GM18511 (cell line): ENCODE data around the gene OR2F1.

Source experiments
- ATAC-seq: cut with Tn5 transposase; IDR thresholded peaks from one replicate; pipeline ENCODE4 v1.9.1; 2021; ENCODE audit warnings: mild to moderate bottlenecking, moderate library complexity; ENCODE audit not compliant: unreplicated experiment

Gene OR2F1

DNA sequence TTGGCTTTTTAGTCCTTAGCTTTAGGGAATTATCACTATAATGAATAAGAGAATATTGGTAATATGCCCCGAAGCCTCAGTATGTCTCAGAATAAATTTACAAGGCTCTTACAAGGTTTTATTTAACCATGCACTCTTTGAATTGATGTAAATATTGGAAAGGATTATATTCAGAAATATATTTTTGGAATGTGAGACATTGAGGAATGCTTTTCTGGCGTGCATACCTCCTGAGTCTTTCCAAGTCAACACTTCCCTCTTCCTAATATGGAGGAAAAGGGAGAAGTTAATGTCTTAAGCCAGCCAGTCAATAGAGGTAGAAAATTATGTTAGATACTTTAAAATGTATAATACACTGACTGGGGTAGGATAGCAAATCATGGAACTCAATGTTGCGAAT is 1.2 kb upstream of the OR2F1 start:
- ATAC-seq = no peak

- ATAC-seq = no peak
Measured at GRCh38 chr7:143954135-143954534, 509 bp upstream of the OR2F1 start.

DNA sequence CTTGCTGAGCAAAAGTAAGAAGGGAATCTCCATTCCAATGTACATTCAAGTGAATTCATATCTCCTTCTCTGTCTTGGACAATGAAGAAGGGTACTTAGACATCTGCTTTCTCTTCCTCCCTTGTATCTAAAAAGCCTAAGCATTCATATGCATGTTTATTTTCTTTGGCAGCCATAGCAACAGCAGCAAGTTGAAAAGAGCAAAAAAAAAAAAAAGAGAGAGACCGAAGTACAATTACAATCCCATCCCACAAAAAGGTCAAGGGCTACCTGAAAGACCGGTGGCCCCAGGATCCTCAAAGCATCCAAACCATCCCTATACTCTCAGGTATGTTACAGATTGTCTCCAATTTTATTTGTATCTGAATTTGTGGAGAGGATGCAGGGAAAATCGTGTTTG is 4.1 kb downstream of the OR2F1 start:
- ATAC-seq = no peak

DNA sequence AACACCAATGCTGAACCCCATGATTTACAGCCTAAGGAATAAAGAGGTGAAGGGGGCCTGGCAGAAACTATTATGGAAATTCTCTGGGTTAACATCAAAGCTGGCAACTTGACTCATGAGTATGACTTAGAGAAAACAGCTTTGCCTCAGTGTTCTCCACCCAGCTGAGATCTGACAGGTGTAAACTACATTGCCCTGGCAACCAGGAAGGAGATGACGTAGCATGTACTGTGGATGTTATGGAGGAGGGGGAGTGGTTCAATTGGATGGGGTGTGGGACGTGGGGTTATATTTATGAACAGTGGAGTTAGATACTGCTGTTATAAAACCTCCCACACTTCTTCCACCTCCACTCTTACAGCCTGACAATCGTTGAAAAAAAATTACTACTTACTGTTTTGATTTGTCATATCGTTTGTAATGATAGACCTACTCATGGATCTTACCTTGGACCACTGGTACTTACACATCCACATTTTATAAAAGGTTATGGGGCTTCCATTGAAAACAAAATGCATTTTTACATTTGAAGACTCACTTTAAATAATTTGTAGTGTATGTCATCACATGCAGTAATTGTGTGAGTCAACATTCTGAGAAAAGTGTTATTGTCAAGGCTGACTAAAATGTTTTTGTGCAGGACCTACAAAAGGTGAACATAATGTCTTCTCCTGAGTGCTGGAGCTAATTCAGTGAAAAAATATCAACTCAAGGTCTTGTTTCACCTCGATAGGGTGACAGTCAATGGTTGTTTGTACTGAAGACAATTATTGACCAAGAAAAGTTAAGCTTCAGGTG is 6.4 kb downstream of the OR2F1 start:
- no peak for ATAC-seq

GRCh38 chr7:143965280-143965679 is 10.6 kb downstream of the OR2F1 start:
- ATAC-seq = no peak

DNA sequence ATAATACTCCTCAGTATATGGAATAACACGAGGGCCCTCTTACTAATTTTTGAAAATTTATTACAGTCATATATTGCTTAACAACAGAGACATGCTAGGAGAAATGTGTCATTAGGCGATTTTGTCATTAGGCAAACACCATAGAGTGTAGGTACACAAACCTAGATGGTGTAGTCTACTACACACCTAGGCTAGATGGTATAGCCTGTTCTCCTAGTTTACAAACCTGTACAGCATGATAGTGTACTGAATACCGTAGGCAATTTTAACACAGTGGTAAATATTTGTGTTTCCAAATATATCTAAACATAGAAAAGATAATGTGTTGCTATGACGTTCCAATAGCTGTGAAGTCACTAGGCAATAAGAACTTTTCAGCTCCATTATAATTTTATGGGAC is 12.8 kb downstream of the OR2F1 start:
- ATAC-seq = no peak

DNA sequence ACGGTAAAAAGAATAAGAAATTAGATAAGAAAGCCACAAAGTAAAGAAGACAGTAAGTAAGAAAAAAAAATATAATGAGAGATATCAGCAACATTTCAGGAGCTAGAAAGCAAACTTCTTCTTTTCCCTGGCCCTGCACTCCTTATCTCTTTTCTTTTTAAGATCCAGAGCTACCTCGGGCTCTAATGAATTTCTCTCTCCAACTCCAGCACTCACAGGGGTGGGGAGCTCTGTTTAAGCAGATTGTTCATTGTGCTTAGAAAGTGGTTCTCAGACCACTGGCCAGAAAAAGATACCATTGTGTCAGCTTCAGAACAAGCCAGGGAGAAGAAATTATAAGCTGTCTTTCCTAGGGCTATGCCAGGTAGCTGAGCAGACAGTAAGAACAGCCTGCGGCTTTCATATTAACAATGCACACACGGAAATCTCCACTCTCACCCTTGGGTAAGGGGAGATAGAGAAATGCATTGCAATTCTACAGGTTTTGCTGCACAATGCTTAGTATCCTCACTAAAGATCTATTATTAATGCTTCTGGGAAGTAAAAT is 19.3 kb downstream of the OR2F1 start:
- ATAC-seq = no peak

- no peak for ATAC-seq
Measured at GRCh38 chr7:143974459-143974858, 19.8 kb downstream of the OR2F1 start.

DNA sequence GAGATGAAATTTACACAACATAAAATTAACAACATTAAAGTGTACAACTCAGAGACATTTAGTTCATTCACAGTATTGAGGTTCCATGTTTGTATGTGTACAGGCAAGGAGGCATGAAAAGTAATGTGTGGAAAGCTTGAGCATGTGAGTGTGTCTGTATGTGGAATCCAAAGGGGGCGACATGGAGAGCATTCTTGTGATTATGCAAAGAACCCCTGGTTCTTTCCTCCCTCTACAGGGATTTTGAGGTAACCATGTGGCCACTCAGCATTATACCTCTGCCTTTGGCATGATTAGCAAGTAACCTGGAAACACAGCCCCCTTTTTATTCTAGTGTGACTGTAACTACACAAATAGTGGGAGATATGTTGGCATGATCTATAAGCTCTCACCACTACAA is 21.0 kb downstream of the OR2F1 start:
- no peak for ATAC-seq

- no peak for ATAC-seq
Measured at GRCh38 chr7:143978585-143978984, 23.9 kb downstream of the OR2F1 start.

DNA sequence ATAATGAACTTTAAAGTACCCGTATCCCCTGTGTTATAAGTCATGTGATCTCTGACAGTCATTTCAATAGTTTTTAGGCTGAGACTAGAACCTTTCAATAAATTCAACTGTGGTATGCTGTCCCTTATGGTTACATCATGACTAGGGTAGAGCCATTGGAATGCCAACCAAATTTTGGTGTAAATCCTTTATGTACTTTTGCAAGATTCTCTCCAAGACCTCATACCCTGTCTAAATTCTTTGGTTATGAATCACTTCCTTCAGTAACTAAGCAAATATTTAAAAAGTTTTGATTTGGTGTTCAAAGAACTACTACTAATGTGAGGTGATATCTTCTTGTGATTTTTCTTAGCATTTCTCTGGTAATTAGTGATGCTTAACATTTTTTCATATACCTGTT is 24.7 kb downstream of the OR2F1 start:
- ATAC-seq = no peak

DNA sequence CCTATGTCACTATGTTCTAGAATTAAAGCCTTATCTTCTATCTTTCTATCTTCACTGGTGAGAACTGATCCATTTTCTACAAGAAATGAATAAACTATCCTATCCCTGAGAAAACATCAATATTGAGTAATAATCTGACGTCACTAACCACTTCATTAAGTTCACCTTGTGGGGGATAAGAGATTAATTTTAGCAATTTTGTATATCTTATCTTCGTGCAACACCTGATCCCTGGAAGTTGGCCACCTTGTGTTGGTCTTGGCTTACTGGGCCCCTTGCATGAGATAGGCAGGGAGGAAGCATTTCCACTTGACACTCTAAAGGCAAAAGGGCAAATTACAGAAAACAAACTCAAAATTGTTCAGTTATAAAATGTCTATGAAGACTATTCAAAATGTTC is 25.4 kb downstream of the OR2F1 start:
- ATAC-seq = no peak

DNA sequence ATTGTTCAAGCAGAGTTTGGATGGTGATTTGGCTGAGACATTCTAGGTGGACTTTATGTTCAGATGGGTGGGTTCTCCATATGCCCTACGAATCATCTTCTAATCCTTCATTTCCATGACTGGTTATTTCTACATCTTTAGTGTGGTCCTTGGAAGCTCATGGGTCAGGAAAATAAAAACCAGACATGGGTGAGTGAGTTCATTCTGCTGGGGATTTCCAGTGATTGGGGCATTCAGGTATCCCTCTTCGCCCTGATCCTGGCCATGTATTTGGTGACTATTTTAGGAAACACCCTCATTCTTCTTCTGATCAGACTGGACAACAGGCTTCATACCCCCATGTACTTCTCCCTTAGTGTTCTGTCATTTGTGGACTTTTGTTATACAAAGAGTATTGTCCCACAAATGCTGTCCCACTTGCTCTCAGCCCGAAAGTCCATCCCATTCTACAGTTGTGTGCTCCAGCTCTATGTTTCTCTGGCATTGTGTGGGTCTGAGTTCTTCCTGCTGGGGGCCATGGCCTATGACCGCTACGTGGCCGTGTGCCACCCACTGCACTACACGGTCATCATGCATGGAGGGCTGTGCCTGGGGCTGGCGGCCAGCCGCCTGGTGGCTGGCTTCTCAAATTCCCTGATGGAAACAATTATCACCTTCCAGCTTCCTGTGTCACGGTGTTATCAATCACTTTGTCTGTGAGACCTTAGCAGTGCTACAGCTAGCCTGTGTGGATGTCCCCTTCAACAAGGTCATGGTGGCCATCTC is 26.3 kb downstream of the OR2F1 start:
- no peak for ATAC-seq

GRCh38 chr7:143983960-143984359 is 29.3 kb downstream of the OR2F1 start:
- no peak for ATAC-seq

DNA sequence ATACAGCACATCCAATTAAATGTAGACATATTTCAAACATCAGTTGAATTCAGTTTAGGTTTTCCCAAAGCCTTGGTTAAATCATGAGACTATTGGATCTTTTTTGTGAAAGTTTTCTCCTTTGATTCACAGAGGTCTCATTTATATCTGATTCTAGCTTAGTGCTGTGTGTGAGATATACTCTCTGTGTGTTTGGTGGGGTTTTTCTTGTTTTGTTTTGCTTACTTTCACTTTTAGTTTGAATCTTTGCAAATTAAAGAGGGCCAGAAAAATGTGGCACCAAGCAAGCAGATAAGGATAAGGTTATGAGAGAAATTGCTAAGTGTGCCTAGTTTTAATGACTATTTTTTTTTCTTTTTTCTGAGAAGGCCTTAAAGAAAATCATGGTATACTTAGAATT is 32.9 kb downstream of the OR2F1 start:
- no peak for ATAC-seq

- no peak for ATAC-seq
Measured at GRCh38 chr7:143988976-143989745, 34.5 kb downstream of the OR2F1 start.

DNA sequence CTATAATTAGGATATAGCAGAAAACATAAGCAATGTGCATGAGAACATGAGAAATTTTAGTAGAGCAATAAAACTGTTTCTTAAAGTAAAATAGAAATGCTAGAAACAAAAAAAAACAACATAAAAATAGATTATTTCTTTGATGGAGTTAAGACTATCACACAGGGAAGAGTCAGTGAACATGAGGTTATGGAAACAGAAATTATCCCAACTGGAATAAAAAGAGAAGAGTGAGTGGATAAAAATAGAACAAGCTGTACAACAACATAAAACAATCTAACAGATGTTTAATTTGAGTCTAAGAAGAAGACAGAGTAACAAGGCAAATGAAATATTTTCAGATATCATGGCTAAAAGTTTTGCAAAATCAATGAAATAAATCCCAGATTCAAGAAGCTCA is 38.0 kb downstream of the OR2F1 start:
- no peak for ATAC-seq

DNA sequence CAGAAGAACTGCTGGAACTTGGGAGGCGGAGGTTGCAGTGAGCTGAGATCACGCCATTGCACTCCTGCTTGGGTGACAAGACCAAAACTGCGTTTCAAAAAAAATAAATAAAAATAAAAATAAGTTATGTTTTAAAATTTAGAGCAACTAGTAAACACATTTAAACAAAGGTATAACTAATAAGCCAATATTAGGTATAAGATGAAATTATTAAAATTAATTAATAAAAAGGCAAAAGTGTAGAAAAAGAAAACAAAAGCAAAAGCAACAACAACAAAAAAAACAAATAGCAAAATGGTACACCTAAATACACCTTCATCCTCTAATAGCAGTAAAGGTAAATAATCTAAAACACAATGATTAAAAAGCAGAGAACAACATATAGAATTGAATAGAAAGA is 39.3 kb downstream of the OR2F1 start:
- ATAC-seq = no peak

- no peak for ATAC-seq
Measured at GRCh38 chr7:144000020-144000419, 45.4 kb downstream of the OR2F1 start, which contains the start of gene OR6B1. Gene OR6B1 (plus strand): TSS chr7:144000320. CDS start chr7:144003997, 3,677 bp downstream.

- no peak for ATAC-seq
Measured at GRCh38 chr7:144001543-144001942, 46.9 kb downstream of the OR2F1 start.

GRCh38 chr7:144004703-144005102 is 50.1 kb downstream of the OR2F1 start:
- no peak for ATAC-seq
